Calu3 (cell line): ENCODE data around the gene ZFC3H1. TPM values are rescaled to one million over a fixed set of nuclear protein-coding genes. Genes with fewer than 3 reads are reported as not detected.

Source experiments
- BruUV-seq: library from RNA; stranded (reverse); fragments of 400-500 nt; replicated peaks from 2 replicates; lab custom pipeline; 2021; lab: Mats Ljungman, UMichigan
- CTCF ChIA-PET: fragments of 300-600 bp; sonication (Branson Sonifier 250); formaldehyde crosslinking; loops from one replicate; lab custom pipeline; 2022; ENCODE audit warnings: antibody characterized with exemption; lab: Charles Lee
- DNase-seq: peaks from one replicate; pipeline ENCODE4 v3.0.0; 2022
- H3K27ac Mint-ChIP-seq: one replicate; pipeline ENCODE4 v1.8.0; 2022; ENCODE audit warnings: mixed read lengths; ENCODE audit not compliant: unreplicated experiment
- H3K27me3 Mint-ChIP-seq: one replicate; pipeline ENCODE4 v1.8.0; 2022; ENCODE audit warnings: mixed read lengths; ENCODE audit not compliant: unreplicated experiment
- H3K36me3 Mint-ChIP-seq: one replicate; pipeline ENCODE4 v1.8.0; 2022; ENCODE audit warnings: mild to moderate bottlenecking, moderate library complexity, mixed read lengths; ENCODE audit not compliant: insufficient read depth, unreplicated experiment
- H3K4me1 Mint-ChIP-seq: one replicate; pipeline ENCODE4 v1.8.0; 2022; ENCODE audit warnings: mild to moderate bottlenecking, low read depth, mixed read lengths; ENCODE audit not compliant: unreplicated experiment
- H3K4me3 Mint-ChIP-seq: one replicate; pipeline ENCODE4 v1.8.0; 2022; ENCODE audit warnings: mild to moderate bottlenecking, low read depth, moderate library complexity, mixed read lengths; ENCODE audit not compliant: unreplicated experiment
- H3K9me3 Mint-ChIP-seq: one replicate; pipeline ENCODE4 v1.8.0; 2022; ENCODE audit warnings: low read depth, mixed read lengths; ENCODE audit not compliant: unreplicated experiment
- CTCF ChIP-seq: fragments of 200-600 bp; IDR thresholded peaks from one replicate; pipeline ENCODE4 v1.8.0; 2022; ENCODE audit warnings: antibody characterized with exemption; ENCODE audit not compliant: unreplicated experiment
- intact Hi-C: fragments of 100-400 bp; cut with micrococcal nuclease; formaldehyde crosslinking; loops from one replicate; pipeline ENCODE4 v1.10.0; 2022; ENCODE audit not compliant: unreplicated experiment
- total RNA-seq: library from RNA; stranded (reverse); gene quantifications from 2 replicates; pipeline ENCODE4 v1.2.3, GENCODE V29; 2022

Gene ZFC3H1
- total RNA-seq, 1 experiment from 2014 or later: 66.6 TPM

GRCh38 chr12:71585218-71585617 is 78.4 kb downstream of the ZFC3H1 start:
- TF ChIP-seq CTCF: no peak
- no peaks in the 10 kb centered on the region for H3K36me3 Mint-ChIP-seq
- CTCF ChIA-PET: interaction anchor here (1.1 kb wide), 1 partner anchor 193 kb away, joined by 3 read pairs; no protein-coding TSS in a partner anchor
- intact Hi-C loops: no loop called here
- no peak overlapping the region for H3K27ac Mint-ChIP-seq
- H3K27me3 Mint-ChIP-seq: peaks cover 17% of the 10 kb centered on the region
- DNase-seq: no peak
- no peaks in the 10 kb centered on the region for H3K9me3 Mint-ChIP-seq
- no TSS peak for BruUV-seq
- H3K4me3 Mint-ChIP-seq: no peak overlapping the region
- H3K4me1 Mint-ChIP-seq: peaks cover 9% of the 10 kb centered on the region

- CTCF ChIA-PET: no interaction called here
- intact Hi-C loops: no loop called here
- Mint-ChIP-seq H3K4me1 (peaks cover 9% of the 10 kb centered on the region), H3K36me3 (no peaks in the 10 kb centered on the region), H3K27ac (no peak overlapping the region), H3K4me3 (no peak overlapping the region), H3K9me3 (no peaks in the 10 kb centered on the region), H3K27me3 (peaks cover 17% of the 10 kb centered on the region)
- no TSS peak for BruUV-seq
- no peak for DNase-seq
- no peak for TF ChIP-seq CTCF
Observed at GRCh38 chr12:71584356-71584755, 79.3 kb downstream of the ZFC3H1 start.

- Mint-ChIP-seq H3K36me3 (no peaks in the 10 kb centered on the region), H3K9me3 (no peaks in the 10 kb centered on the region), H3K27me3 (peaks cover 17% of the 10 kb centered on the region), H3K27ac (no peak overlapping the region), H3K4me1 (peaks cover 9% of the 10 kb centered on the region), H3K4me3 (no peak overlapping the region)
- no TSS peak for BruUV-seq
- intact Hi-C loops: no loop called here
- CTCF ChIA-PET: interaction anchor here (1.0 kb wide), 1 partner anchor 54 kb away, joined by 3 read pairs; no protein-coding TSS in a partner anchor
- DNase-seq: no peak
- no peak for TF ChIP-seq CTCF
Observed at GRCh38 chr12:71582925-71583324, 80.7 kb downstream of the ZFC3H1 start.

- H3K27ac Mint-ChIP-seq: no peak overlapping the region
- H3K27me3 Mint-ChIP-seq: peaks cover 17% of the 10 kb centered on the region
- no peak for TF ChIP-seq CTCF
- H3K36me3 Mint-ChIP-seq: no peaks in the 10 kb centered on the region
- H3K9me3 Mint-ChIP-seq: no peaks in the 10 kb centered on the region
- CTCF ChIA-PET: no interaction called here
- peak; percentile 52 for DNase-seq
- no peak overlapping the region for H3K4me3 Mint-ChIP-seq
- intact Hi-C loops: no loop called here
- peaks cover 9% of the 10 kb centered on the region for H3K4me1 Mint-ChIP-seq
- no TSS peak for BruUV-seq
Observed at GRCh38 chr12:71581206-71581605, 82.4 kb downstream of the ZFC3H1 start.
